B cell (primary cell): Measurements from ENCODE around the gene UNC5C. TPM values are rescaled to one million over a fixed set of nuclear protein-coding genes. Genes with fewer than 3 reads are reported as not detected.

Source experiments
- ATAC-seq: fragments of 200-7000 bp; cut with Tn5 transposase; one replicate; pipeline ENCODE4 v1.10.0; 2021; ENCODE audit warnings: low read depth, mild to moderate bottlenecking, moderate number of reproducible peaks, moderate library complexity
- CTCF ChIA-PET: fragments of 350-600 bp; sonication (Branson Sonifier 250); formaldehyde crosslinking; loops from one replicate; lab custom pipeline; 2021; ENCODE audit warnings: antibody characterized with exemption, inconsistent platforms; lab: Charles Lee
- POLR2A ChIA-PET: fragments of 350-600 bp; sonication (Branson Sonifier 250); formaldehyde crosslinking; loops from one replicate; lab custom pipeline; 2021; ENCODE audit warnings: antibody characterized with exemption; lab: Charles Lee
- DNase-seq: peaks from one replicate; pipeline ENCODE4 v3.0.0; 2013
- H2AFZ ChIP-seq: 2 replicates; pipeline ENCODE4 v1.6.1; 2012; ENCODE audit warnings: mild to moderate bottlenecking, low read depth, low read length; ENCODE audit not compliant: insufficient read depth, poor library complexity, severe bottlenecking
- H3K27ac ChIP-seq, 2 donors: 1 replicate in 1 of 2; 2 replicates in 1 of 2; pipeline ENCODE4 v1.5.1; 2012 to 2013; ENCODE audit warnings: low read length in 2 of 2, mild to moderate bottlenecking in 2 of 2, moderate library complexity in 1 of 2
- H3K27me3 ChIP-seq, 4 experiments: fragments of 200-600 bp in 1 of 4; sonication (generic) in 1 of 4; replicated peaks in 1 of 4; 1 replicate in 2 of 4; 2 replicates in 2 of 4; pipeline versions ENCODE4 v1.6.1 to v1.7.0; 2013 to 2016; ENCODE audit warnings: low read length in 3 of 4, mild to moderate bottlenecking in 2 of 4, mixed read lengths in 1 of 4, moderate library complexity in 1 of 4; ENCODE audit not compliant: insufficient read depth in 4 of 4, control insufficient read depth in 3 of 4; ENCODE audit errors: control extremely low read depth in 1 of 4
- H3K36me3 ChIP-seq, 2 experiments: replicated peaks in 1 of 2; 1 replicate in 1 of 2; 2 replicates in 1 of 2; pipeline versions ENCODE4 v1.6.1 to v1.7.1; 2013; ENCODE audit warnings: low read length in 1 of 2; ENCODE audit not compliant: insufficient read depth in 2 of 2, control insufficient read depth in 1 of 2; ENCODE audit errors: control extremely low read depth in 1 of 2, extremely low read depth in 1 of 2
- H3K4me1 ChIP-seq, 2 donors: fragments of 200-600 bp in 1 of 2; sonication (generic) in 1 of 2; 1 replicate in 1 of 2; 2 replicates in 1 of 2; pipeline versions ENCODE4 v1.5.1 to v1.6.1; 2013 to 2017; ENCODE audit warnings: low read length in 2 of 2; ENCODE audit not compliant: control insufficient read depth in 2 of 2, insufficient read depth in 2 of 2
- H3K4me2 ChIP-seq: replicated peaks from 2 replicates; pipeline ENCODE3; 2012; ENCODE audit warnings: mild to moderate bottlenecking, low read depth, low read length; ENCODE audit not compliant: poor library complexity, severe bottlenecking
- H3K4me3 ChIP-seq, 5 experiments: fragments of 200-600 bp in 1 of 5; sonication (generic) in 1 of 5; 1 replicate in 3 of 5; 2 replicates in 2 of 5; pipeline versions ENCODE4 v1.5.1 to v1.7.0; 2011 to 2016; ENCODE audit warnings: low read length in 4 of 5, mild to moderate bottlenecking in 4 of 5, low read depth in 2 of 5, control low read depth in 1 of 5, moderate library complexity in 1 of 5; ENCODE audit not compliant: insufficient read depth in 1 of 5; ENCODE audit errors: control extremely low read depth in 1 of 5, extremely low read depth in 1 of 5
- H3K79me2 ChIP-seq: fragments of 200-600 bp; sonication (generic); one replicate; pipeline ENCODE4 v1.6.0; 2016; ENCODE audit warnings: low read length; ENCODE audit not compliant: control insufficient read depth, insufficient read depth
- H3K9ac ChIP-seq: fragments of 200-600 bp; sonication (generic); 2 replicates; pipeline ENCODE4 v1.6.1; 2017; ENCODE audit warnings: mild to moderate bottlenecking, low read length, moderate library complexity
- H3K9me3 ChIP-seq, 3 donors: one replicate each; pipeline versions ENCODE4 v1.6.1 to v1.7.1; 2013; ENCODE audit warnings: low read length in 2 of 3; ENCODE audit not compliant: control insufficient read depth in 2 of 3, insufficient read depth in 1 of 3; ENCODE audit errors: control extremely low read depth in 1 of 3
- H4K20me1 ChIP-seq: 2 replicates; pipeline ENCODE4 v1.6.0; 2012; ENCODE audit warnings: mild to moderate bottlenecking, low read length; ENCODE audit not compliant: insufficient read depth, control insufficient read depth, poor library complexity, severe bottlenecking
- H3K27ac Mint-ChIP-seq: one replicate; pipeline ENCODE4 v1.8.0; 2021; ENCODE audit warnings: mixed read lengths
- H3K27me3 Mint-ChIP-seq: one replicate; pipeline ENCODE4 v1.8.0; 2021; ENCODE audit warnings: mixed read lengths
- H3K4me1 Mint-ChIP-seq: one replicate; pipeline ENCODE4 v1.8.0; 2021; ENCODE audit warnings: mixed read lengths
- H3K4me3 Mint-ChIP-seq: one replicate; pipeline ENCODE4 v1.8.0; 2021; ENCODE audit warnings: mixed read lengths
- H3K9me3 Mint-ChIP-seq: one replicate; pipeline ENCODE4 v1.8.0; 2022; ENCODE audit warnings: mixed read lengths; ENCODE audit not compliant: insufficient read depth
- CTCF ChIP-seq: fragments of 200-600 bp; IDR thresholded peaks from one replicate; pipeline ENCODE4 v1.8.0; 2022; ENCODE audit warnings: antibody characterized with exemption, mild to moderate bottlenecking
- EZH2 ChIP-seq: IDR thresholded peaks from 2 replicates; pipeline ENCODE4 v1.6.1; 2012; ENCODE audit warnings: borderline replicate concordance, low read depth, mild to moderate bottlenecking, moderate library complexity, low read length; ENCODE audit not compliant: insufficient read depth, poor library complexity, severe bottlenecking
- WGBS: methylation state at CpG from one replicate; pipeline ENCODE4 v1.1.5; 2013; ENCODE audit warnings: missing lambda C conversion rate; ENCODE audit not compliant: insufficient coverage; 5-methylcytosine and 5-hydroxymethylcytosine counted together
- intact Hi-C: fragments of 100-400 bp; cut with micrococcal nuclease; formaldehyde crosslinking; loops from one replicate; pipeline ENCODE4 v1.10.0; 2022
- polyA plus RNA-seq: library from polyadenylated mRNA; depleted of rRNA; stranded (reverse); fragments of >200 nt; gene quantifications from 2 replicates; pipeline ENCODE4 v1.2.3, GENCODE V29; 2012
- total RNA-seq, 2 donors: library from RNA; stranded (reverse); fragments of 120-200 nt in 1 of 2; gene quantifications; 1 replicate in 1 of 2; 2 replicates in 1 of 2; pipeline versions ENCODE4 v1.2.3 to v1.2.4, GENCODE V29; 2013 to 2022

Gene UNC5C
- total and polyA plus RNA-seq, 2 donors (not counting 1 experiment from before 2014, with no cell fraction given) = not detected

- Mint-ChIP-seq H3K4me1 (no peaks in the 10 kb centered on the region), H3K27me3 (no peaks in the 10 kb centered on the region), H3K4me3 (no peak overlapping the region), H3K9me3 (no peaks in the 10 kb centered on the region), H3K27ac (no peak overlapping the region)
- Histone ChIP-seq H3K4me3 (no peak overlapping the region), H3K79me2 (no peaks in the 10 kb centered on the region), H3K9me3 (peaks cover 0 to 3% (median 0%) of the 10 kb centered on the region in 3 donors), H3K27ac (no peak overlapping the region), H3K9ac (no peak overlapping the region), H3K4me1 (no peaks in the 10 kb centered on the region), H2AFZ (no peak overlapping the region), H3K4me2 (no peak overlapping the region), H3K27me3 (no peaks in the 10 kb centered on the region), H3K36me3 (no peaks in the 10 kb centered on the region), H4K20me1 (no peaks in the 10 kb centered on the region)
- no peak for DNase-seq
- WGBS = 90% methylated on average over 1 of the region's 1 CpG
- ChIA-PET POLR2A (no interaction called here), CTCF (no interaction called here)
- intact Hi-C loops = no loop called here
- no peak for ATAC-seq
- TF ChIP-seq CTCF (no peak), EZH2 (no peak)
Observed at GRCh38 chr4:95524184-95524583, 24.6 kb downstream of the UNC5C start.

- H3K9ac ChIP-seq = no peak overlapping the region
- POLR2A ChIA-PET = no interaction called here
- CTCF ChIA-PET = no interaction called here
- Mint-ChIP-seq H3K27ac (no peak overlapping the region), H3K27me3 (no peaks in the 10 kb centered on the region), H3K4me1 (no peaks in the 10 kb centered on the region), H3K9me3 (no peaks in the 10 kb centered on the region), H3K4me3 (no peak overlapping the region)
- H3K4me2 ChIP-seq = no peak overlapping the region
- H3K79me2 ChIP-seq = no peaks in the 10 kb centered on the region
- no peaks in the 10 kb centered on the region for H3K36me3 ChIP-seq
- no peak overlapping the region for H3K27ac ChIP-seq
- no peaks in the 10 kb centered on the region for H4K20me1 ChIP-seq
- H3K4me1 ChIP-seq = no peaks in the 10 kb centered on the region
- peaks cover 0 to 3% (median 0%) of the 10 kb centered on the region in 3 donors for H3K9me3 ChIP-seq
- no peak overlapping the region for H3K4me3 ChIP-seq
- intact Hi-C loops = no loop called here
- ATAC-seq (no peak), DNase-seq (no peak)
- H3K27me3 ChIP-seq = no peaks in the 10 kb centered on the region
- no peak for TF ChIP-seq EZH2
- no peak for TF ChIP-seq CTCF
- H2AFZ ChIP-seq = no peak overlapping the region
- 60% methylated on average over 1 of the region's 6 CpGs for WGBS
Observed at GRCh38 chr4:95522682-95523530, 25.9 kb downstream of the UNC5C start.
